Measurements from ENCODE around the gene EDDM3A.

GRCh38 chr14:20789230-20789813 is 43.6 kb downstream of the EDDM3A start:
- TF ChIP-seq CTCF (IDR thresholded peaks at IDR 0.05): no peak
- TF ChIP-seq POLR2A (IDR thresholded peaks at IDR 0.05): no peak
